ENCODE data around the gene ICOSLG. TPM values are rescaled to one million over a fixed set of nuclear protein-coding genes. Genes with fewer than 3 reads are reported as not detected.

ICOSLG gene
- total RNA-seq, 1 donor from 2014 or later, result 4.7 TPM

- DNase-seq, result no peak
Measured at GRCh38 chr21:44279354-44280260, 38.9 kb upstream of the ICOSLG start.

GRCh38 chr21:44275041-44275440 is 34.3 kb upstream of the ICOSLG start:
- no peaks in the 10 kb centered on the region for H3K27me3 ChIP-seq (ENCODE audit: low read depth)
- H3K36me3 ChIP-seq, result no peaks in the 10 kb centered on the region
- no peak for TF ChIP-seq CTCF (IDR thresholded peaks at IDR 0.05; ENCODE audit: borderline replicate concordance)
- no peaks in the 10 kb centered on the region for H3K4me1 ChIP-seq
- H3K9me3 ChIP-seq (replicated peaks), result no peaks in the 10 kb centered on the region
- no peak overlapping the region for H3K4me3 ChIP-seq
- intact Hi-C loops (cut with micrococcal nuclease), result no loop called here
- H3K27ac ChIP-seq (replicated peaks), result no peak overlapping the region
- no peak for DNase-seq

More at GRCh38 chr21:44279354-44280260, 38.9 kb upstream of the ICOSLG start:
- intact Hi-C loops (cut with micrococcal nuclease), result no loop called here
- no peak overlapping the region for H3K4me3 ChIP-seq
- peaks cover 2% of the 10 kb centered on the region for H3K27me3 ChIP-seq (ENCODE audit: low read depth)
- no peak for TF ChIP-seq CTCF (IDR thresholded peaks at IDR 0.05; ENCODE audit: borderline replicate concordance)
- H3K4me1 ChIP-seq, result no peaks in the 10 kb centered on the region
- H3K36me3 ChIP-seq, result no peaks in the 10 kb centered on the region
- no peak overlapping the region for H3K27ac ChIP-seq (replicated peaks)
- no peaks in the 10 kb centered on the region for H3K9me3 ChIP-seq (replicated peaks)

GRCh38 chr21:44273046-44273445 is 32.3 kb upstream of the ICOSLG start:
- Histone ChIP-seq H3K4me3 (no peak overlapping the region), H3K27ac (replicated peaks) (no peak overlapping the region), H3K36me3 (no peaks in the 10 kb centered on the region), H3K27me3 (ENCODE audit: low read depth) (no peaks in the 10 kb centered on the region), H3K4me1 (no peaks in the 10 kb centered on the region), H3K9me3 (replicated peaks) (no peaks in the 10 kb centered on the region)
- DNase-seq, result no peak
- TF ChIP-seq CTCF (IDR thresholded peaks at IDR 0.05; ENCODE audit: borderline replicate concordance), result no peak
- intact Hi-C loops (cut with micrococcal nuclease), result no loop called here

- DNase-seq, result no peak
- no peak for TF ChIP-seq CTCF (IDR thresholded peaks at IDR 0.05; ENCODE audit: borderline replicate concordance)
- intact Hi-C loops (cut with micrococcal nuclease), result no loop called here
- Histone ChIP-seq H3K36me3 (no peaks in the 10 kb centered on the region), H3K9me3 (replicated peaks) (no peaks in the 10 kb centered on the region), H3K27ac (replicated peaks) (no peak overlapping the region), H3K4me1 (no peaks in the 10 kb centered on the region), H3K27me3 (ENCODE audit: low read depth) (no peaks in the 10 kb centered on the region), H3K4me3 (no peak overlapping the region)
Measured at GRCh38 chr21:44272284-44272858, 31.6 kb upstream of the ICOSLG start.

- intact Hi-C loops (cut with micrococcal nuclease), result no loop called here
- no peak for TF ChIP-seq CTCF (IDR thresholded peaks at IDR 0.05; ENCODE audit: borderline replicate concordance)
- no peaks in the 10 kb centered on the region for H3K36me3 ChIP-seq
- no peak overlapping the region for H3K27ac ChIP-seq (replicated peaks)
- H3K9me3 ChIP-seq (replicated peaks), result no peaks in the 10 kb centered on the region
- no peaks in the 10 kb centered on the region for H3K4me1 ChIP-seq
- no peaks in the 10 kb centered on the region for H3K27me3 ChIP-seq (ENCODE audit: low read depth)
- H3K4me3 ChIP-seq, result no peak overlapping the region
- no peak for DNase-seq
Measured at GRCh38 chr21:44271558-44272283, 31.0 kb upstream of the ICOSLG start.
